Fibroblast of villous mesenchyme (primary cell): ENCODE data around the gene ATXN3L. TPM values are rescaled to one million over a fixed set of nuclear protein-coding genes. Genes with fewer than 3 reads are reported as not detected.

Experiments used
- DNase-seq: peaks from one replicate; pipeline ENCODE4 v3.0.0-alpha.2; 2010; ENCODE audit warnings: low read depth
- H3K4me3 ChIP-seq: 2 replicates; pipeline ENCODE4 v1.5.1; 2011; ENCODE audit warnings: low read depth, mild to moderate bottlenecking, low read length
- total RNA-seq: library from RNA; depleted of rRNA; stranded (reverse); fragments of >200 nt; gene quantifications from 2 replicates; pipeline ENCODE4 v1.2.3, GENCODE V29; 2012
- TF ChIP-seq, protein P1 (sequence below): IDR thresholded peaks from 2 replicates; pipeline ENCODE4 v1.5.1; 2012; ENCODE audit warnings: low read depth, mild to moderate bottlenecking, low read length; ENCODE audit not compliant: insufficient read depth

Gene ATXN3L
- total RNA-seq, 1 donor: not detected

DNA sequence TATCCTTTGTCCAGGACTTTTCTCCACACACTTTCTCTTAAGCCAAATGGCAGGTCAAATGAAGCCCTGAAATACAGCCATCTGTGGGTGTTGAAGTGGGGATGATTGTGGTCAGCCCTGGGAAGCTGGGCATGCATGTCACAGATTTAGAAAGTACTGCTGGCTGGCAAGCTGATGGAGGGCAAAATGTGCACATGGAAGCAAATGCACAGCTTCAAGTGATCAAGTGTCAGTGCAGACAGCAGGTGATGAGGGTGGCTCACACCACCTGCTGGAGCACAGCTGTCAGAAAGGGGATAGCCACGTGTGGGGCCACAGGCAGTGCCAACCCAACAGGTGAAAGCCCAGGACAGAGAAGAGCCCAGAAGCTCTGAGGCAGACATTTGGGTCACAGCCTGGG is 40.3 kb upstream of the ATXN3L start:
- H3K4me3 ChIP-seq: no peak overlapping the region
- TF ChIP-seq, protein P1, sequence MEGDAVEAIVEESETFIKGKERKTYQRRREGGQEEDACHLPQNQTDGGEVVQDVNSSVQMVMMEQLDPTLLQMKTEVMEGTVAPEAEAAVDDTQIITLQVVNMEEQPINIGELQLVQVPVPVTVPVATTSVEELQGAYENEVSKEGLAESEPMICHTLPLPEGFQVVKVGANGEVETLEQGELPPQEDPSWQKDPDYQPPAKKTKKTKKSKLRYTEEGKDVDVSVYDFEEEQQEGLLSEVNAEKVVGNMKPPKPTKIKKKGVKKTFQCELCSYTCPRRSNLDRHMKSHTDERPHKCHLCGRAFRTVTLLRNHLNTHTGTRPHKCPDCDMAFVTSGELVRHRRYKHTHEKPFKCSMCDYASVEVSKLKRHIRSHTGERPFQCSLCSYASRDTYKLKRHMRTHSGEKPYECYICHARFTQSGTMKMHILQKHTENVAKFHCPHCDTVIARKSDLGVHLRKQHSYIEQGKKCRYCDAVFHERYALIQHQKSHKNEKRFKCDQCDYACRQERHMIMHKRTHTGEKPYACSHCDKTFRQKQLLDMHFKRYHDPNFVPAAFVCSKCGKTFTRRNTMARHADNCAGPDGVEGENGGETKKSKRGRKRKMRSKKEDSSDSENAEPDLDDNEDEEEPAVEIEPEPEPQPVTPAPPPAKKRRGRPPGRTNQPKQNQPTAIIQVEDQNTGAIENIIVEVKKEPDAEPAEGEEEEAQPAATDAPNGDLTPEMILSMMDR: no peak
- DNase-seq: no peak

DNA sequence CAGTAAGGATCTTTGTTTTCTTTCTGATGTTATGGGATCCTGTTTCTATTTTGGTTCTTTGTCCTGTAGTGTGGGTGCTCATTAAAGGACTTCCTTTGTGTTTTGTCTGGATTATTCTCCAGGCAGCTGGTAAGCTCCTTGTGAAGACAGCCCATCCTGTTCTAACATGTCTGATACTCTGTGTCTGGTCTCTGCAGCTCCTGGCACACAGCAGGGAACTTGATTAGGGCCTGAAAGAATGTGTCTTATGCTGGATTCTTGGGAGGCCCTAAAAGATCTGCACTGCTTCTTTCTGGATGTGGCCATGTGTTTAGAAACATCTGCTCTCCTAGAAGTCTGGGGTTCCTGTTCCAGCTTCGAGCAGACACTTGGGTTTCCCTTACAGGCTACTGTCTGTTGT is 38.1 kb upstream of the ATXN3L start:
- H3K4me3 ChIP-seq: no peak overlapping the region
- DNase-seq: peak; percentile 51
- TF ChIP-seq, protein P1: no peak

DNA sequence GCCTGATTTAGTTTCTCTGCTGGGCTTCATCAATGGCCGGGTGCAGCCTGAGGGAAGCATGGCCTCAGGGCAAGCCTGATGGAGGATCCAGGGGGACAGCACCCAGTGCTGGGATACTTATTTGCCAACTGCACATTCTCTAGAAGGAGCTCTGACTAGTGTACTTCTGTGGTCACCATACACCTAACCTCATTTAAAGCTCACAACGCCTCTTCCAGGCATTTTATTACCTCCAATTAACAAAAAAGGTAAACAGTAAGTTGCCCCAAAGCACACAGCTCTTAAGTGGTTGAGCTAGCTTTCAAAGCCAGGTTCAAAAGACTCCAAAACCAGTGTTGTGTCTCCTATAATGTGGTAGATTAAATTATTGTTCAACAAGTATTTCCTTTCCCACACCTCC is 26.8 kb upstream of the ATXN3L start:
- TF ChIP-seq, protein P1: no peak
- DNase-seq: no peak
- no peak overlapping the region for H3K4me3 ChIP-seq

DNA sequence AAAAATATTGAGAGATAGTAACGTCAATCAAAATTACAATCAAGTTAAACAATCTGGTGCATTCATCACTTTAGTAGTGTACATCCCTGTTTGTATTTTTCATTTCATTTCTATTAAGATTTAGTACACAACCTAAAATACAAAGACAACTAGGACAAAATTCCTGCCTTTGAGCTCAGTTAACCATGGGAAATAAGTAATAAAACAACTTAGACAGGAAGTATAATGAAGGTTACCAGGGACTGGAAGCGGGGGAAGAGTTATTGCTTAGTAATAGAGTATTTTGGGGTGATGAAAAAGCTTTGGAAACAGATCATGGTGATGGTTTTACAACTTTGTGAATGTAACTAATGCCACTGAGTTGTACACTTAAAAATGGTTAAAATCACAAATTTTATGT is 25.6 kb upstream of the ATXN3L start:
- no peak overlapping the region for H3K4me3 ChIP-seq
- TF ChIP-seq, protein P1: no peak
- peak; percentile 35 for DNase-seq

DNA sequence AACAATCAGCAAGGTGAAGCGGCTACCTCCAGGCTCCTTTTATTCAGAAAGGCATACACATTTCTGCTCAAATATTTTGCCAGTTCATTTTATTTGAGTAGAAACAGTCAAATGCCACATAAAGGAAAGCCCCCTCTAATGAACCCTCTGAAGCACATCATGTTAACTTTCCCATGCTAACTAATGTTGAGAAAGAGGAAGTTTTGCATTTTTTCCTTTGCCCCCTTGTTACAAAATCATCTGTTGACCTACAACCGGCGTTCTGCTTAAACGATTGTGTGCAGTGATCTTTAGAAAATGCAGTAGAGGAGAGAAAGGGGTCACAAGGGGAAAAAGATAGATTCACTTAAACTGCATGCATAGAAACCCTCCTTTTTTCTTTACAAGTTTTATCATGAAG is 25.2 kb upstream of the ATXN3L start:
- DNase-seq: peak; percentile 36
- H3K4me3 ChIP-seq: no peak overlapping the region
- TF ChIP-seq, protein P1: no peak

DNA sequence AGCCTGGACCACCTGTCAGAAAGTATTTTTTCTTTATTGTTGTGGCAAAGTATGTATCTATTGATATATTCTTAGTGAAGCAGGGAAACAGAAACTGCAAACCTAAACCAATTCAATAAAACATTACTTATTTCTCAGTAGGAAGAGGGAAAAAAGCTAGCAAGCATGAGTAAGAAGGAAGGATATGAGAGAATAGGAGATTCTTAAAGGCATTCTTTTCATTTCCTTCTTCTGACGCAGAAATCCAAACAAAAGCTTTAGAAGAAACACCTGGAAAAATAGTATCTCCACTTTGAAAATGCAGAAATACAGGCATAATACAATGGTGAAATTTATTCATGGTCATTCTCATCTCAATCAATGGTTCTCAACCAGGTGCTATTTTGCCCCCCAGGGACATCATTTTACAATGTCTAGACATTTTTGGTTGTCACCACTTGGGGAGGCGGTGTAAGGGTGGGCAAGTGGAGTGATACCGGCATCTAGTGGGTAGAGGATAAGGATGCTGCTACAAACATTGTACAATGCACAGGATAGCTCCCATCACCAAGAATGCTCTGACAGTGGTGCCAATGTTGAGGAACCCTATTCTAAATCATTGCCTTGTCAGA is 21.7 kb upstream of the ATXN3L start:
- TF ChIP-seq, protein P1: no peak
- H3K4me3 ChIP-seq: no peak overlapping the region
- DNase-seq: no peak

DNA sequence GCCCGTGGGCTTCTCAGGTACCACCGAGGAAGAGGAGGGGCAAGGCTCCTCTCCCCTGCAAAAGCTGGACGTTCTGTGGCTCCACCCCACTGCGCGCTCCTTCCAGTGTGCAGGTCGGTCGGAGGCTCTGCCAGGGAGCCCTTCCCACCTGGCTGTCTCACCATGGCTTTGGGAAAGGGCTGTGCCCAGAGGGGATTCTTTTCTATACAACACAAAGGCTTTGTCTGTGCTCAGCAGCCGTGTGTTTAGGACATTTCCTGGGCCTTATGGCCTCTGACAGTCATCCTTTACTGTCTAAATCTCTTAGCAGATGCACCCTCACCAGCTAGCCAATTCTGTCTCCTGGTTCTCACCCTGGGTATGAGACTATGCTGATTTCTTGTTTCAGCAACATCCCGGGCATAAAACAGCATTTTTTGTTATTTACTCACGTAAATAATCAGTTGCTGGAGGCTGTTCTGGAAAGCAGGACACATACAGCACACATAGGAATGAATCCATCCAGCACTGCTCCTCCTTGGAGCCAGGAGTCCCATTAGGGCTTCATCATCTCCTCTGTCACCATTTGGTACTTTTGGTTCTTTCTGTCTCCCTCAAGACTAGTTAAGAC is 20.4 kb upstream of the ATXN3L start:
- no peak overlapping the region for H3K4me3 ChIP-seq
- DNase-seq: peak; percentile 22
- TF ChIP-seq, protein P1: no peak
